A549 (cell line): Measurements from ENCODE around the gene PNMA6F. TPM values are rescaled to one million over a fixed set of nuclear protein-coding genes. Genes with fewer than 3 reads are reported as not detected.
A peak's percentile ranks its signal among the peaks of the same experiment; 100 is the strongest.

ENCODE experiments used
- ATAC-seq, 2 experiments: fragments of 200-7000 bp in 1 of 2; fragments of >200 bp in 1 of 2; cut with Nextera tagmentation in 1 of 2; cut with Tn5 transposase in 1 of 2; 3 replicates each; pipeline versions ENCODE4 v1.8.0 to v1.9.1; 2018 to 2020; ENCODE audit warnings: mild to moderate bottlenecking in 1 of 2, moderate library complexity in 1 of 2
- CTCF ChIA-PET: fragments of 300-600 bp; sonication (Branson Sonifier 250); formaldehyde crosslinking; extraction: SDS; loops from one replicate; lab custom pipeline; 2021; ENCODE audit warnings: antibody characterized with exemption, inconsistent platforms; lab: Yijun Ruan, JAX
- POLR2A ChIA-PET: fragments of 350-600 bp; formaldehyde crosslinking; extraction: SDS; loops from one replicate; lab custom pipeline; 2021; ENCODE audit warnings: antibody characterized with exemption, inconsistent platforms; lab: Yijun Ruan, JAX
- DNase-seq, 2 experiments: peaks; one replicate each; pipeline versions ENCODE4 v3.0.0 to v3.0.0-alpha.2; 2011 to 2016; ENCODE audit warnings: low read depth in 1 of 2, low spot score in 1 of 2
- FAIRE-seq: peaks from 2 replicates; lab custom pipeline; 2011; peaks lifted over from hg19 to GRCh38; lab: Jason Lieb, UNC
- H3K27ac ChIP-seq, 2 experiments: fragments of >200 bp; sonication (Bioruptor Twin); formaldehyde crosslinking; 3 replicates each; pipeline ENCODE4 v1.5.1; 2016 to 2017
- H3K4me1 ChIP-seq: fragments of >200 bp; sonication (Bioruptor Twin); formaldehyde crosslinking; 3 replicates; pipeline ENCODE4 v1.6.1; 2016
- H3K4me2 ChIP-seq: fragments of >200 bp; sonication (Bioruptor Twin); formaldehyde crosslinking; 3 replicates; pipeline ENCODE4 v1.6.1; 2016
- H3K4me3 ChIP-seq: fragments of >200 bp; sonication (Bioruptor Twin); formaldehyde crosslinking; 3 replicates; pipeline ENCODE4 v1.5.1; 2016
- H3K9me3 ChIP-seq: fragments of >200 bp; sonication (Bioruptor Twin); formaldehyde crosslinking; 3 replicates; pipeline ENCODE4 v1.6.1; 2016
- BCL3 ChIP-seq: fragments of >200 bp; sonication (Bioruptor Twin); formaldehyde crosslinking; IDR thresholded peaks from 3 replicates; pipeline ENCODE4 v1.6.1; 2016
- BHLHE40 ChIP-seq: IDR thresholded peaks from 2 replicates; pipeline ENCODE4 v1.6.1; 2012; ENCODE audit warnings: low read depth, low read length, inconsistent platforms
- CHD4 ChIP-seq: fragments of 200-600 bp; sonication (generic); IDR thresholded peaks from 2 replicates; pipeline ENCODE4 v1.6.1; 2016; ENCODE audit warnings: antibody characterized with exemption, mild to moderate bottlenecking, borderline replicate concordance
- E2F6 ChIP-seq: IDR thresholded peaks from 2 replicates; pipeline ENCODE4 v1.6.1; 2012; ENCODE audit warnings: low read depth, borderline replicate concordance
- EHF ChIP-seq: fragments of 250-450 bp; sonication (Bioruptor Pico); IDR thresholded peaks from 2 replicates; pipeline ENCODE4 v1.5.0; 2020; ENCODE audit warnings: mild to moderate bottlenecking
- EHMT2 ChIP-seq: fragments of 200-600 bp; sonication (generic); IDR thresholded peaks from 2 replicates; pipeline ENCODE4 v1.6.1; 2016; ENCODE audit warnings: antibody characterized with exemption, low read depth, mild to moderate bottlenecking, moderate library complexity
- EP300 ChIP-seq, 2 experiments: fragments of >200 bp; sonication (Bioruptor Twin); formaldehyde crosslinking; IDR thresholded peaks; 2 replicates in 1 of 2; 3 replicates in 1 of 2; pipeline ENCODE4 v1.6.1; 2016 to 2017
- FOXS1 ChIP-seq: fragments of 250-450 bp; sonication (Bioruptor Pico); IDR thresholded peaks from 2 replicates; pipeline ENCODE4 v1.5.0; 2020; ENCODE audit warnings: mild to moderate bottlenecking, moderate library complexity
- HDAC2 ChIP-seq: fragments of 200-600 bp; sonication (generic); IDR thresholded peaks from 2 replicates; pipeline ENCODE4 v1.6.1; 2016
- HEYL ChIP-seq: fragments of 250-450 bp; sonication (Bioruptor Pico); IDR thresholded peaks from 2 replicates; pipeline ENCODE4 v1.8.0; 2021; ENCODE audit warnings: mild to moderate bottlenecking, moderate library complexity
- HOXA7 ChIP-seq: fragments of 250-450 bp; sonication (Bioruptor Pico); IDR thresholded peaks from 2 replicates; pipeline ENCODE4 v1.5.0; 2020; ENCODE audit warnings: mild to moderate bottlenecking, moderate library complexity
- JUNB ChIP-seq: fragments of >200 bp; sonication (Bioruptor Twin); formaldehyde crosslinking; IDR thresholded peaks from 2 replicates; pipeline ENCODE4 v1.6.1; 2016
- MAX ChIP-seq: IDR thresholded peaks from 2 replicates; pipeline ENCODE4 v1.6.1; 2012
- MAZ ChIP-seq: fragments of 150-350 bp; IDR thresholded peaks from 2 replicates; pipeline ENCODE4 v1.6.1; 2014; ENCODE audit warnings: antibody characterized with exemption, low read depth, low read length, borderline replicate concordance
- MYC ChIP-seq: IDR thresholded peaks from 2 replicates; pipeline ENCODE4 v1.6.1; 2012; ENCODE audit warnings: mild to moderate bottlenecking, inconsistent platforms, low read length, improper control_type of control experiment, borderline replicate concordance
- NFE2L2 ChIP-seq: fragments of 150-350 bp; conservative IDR thresholded peaks from 2 replicates; pipeline ENCODE4 v1.6.1; 2014; ENCODE audit warnings: low read length
- NR3C1 ChIP-seq: fragments of >200 bp; sonication (Bioruptor Twin); formaldehyde crosslinking; IDR thresholded peaks from 3 replicates; pipeline ENCODE4 v1.6.1; 2017
- POLR2A ChIP-seq: IDR thresholded peaks from 2 replicates; pipeline ENCODE4 v1.6.1; 2012; ENCODE audit warnings: mild to moderate bottlenecking, low read length
- POLR2AphosphoS2 ChIP-seq: conservative IDR thresholded peaks from 2 replicates; pipeline ENCODE4 v1.6.1; 2012; ENCODE audit warnings: low read length, improper control_type of control experiment, inconsistent platforms
- RAD21 ChIP-seq, 2 experiments: fragments of >200 bp in 1 of 2; sonication (Bioruptor Twin) in 1 of 2; formaldehyde crosslinking in 1 of 2; IDR thresholded peaks in 1 of 2; conservative IDR thresholded peaks in 1 of 2; 2 replicates in 1 of 2; 3 replicates in 1 of 2; pipeline ENCODE4 v1.6.1; 2012 to 2018; ENCODE audit warnings: inconsistent platforms in 1 of 2
- RCOR1 ChIP-seq: fragments of 150-350 bp; IDR thresholded peaks from 2 replicates; pipeline ENCODE4 v1.6.1; 2014; ENCODE audit warnings: antibody characterized with exemption, low read length, low read depth
- RNF2 ChIP-seq: fragments of 200-600 bp; sonication (generic); IDR thresholded peaks from 2 replicates; pipeline ENCODE4 v1.6.1; 2016; ENCODE audit warnings: low read depth, mild to moderate bottlenecking, antibody characterized with exemption, moderate library complexity, borderline replicate concordance
- SREBF2 ChIP-seq: fragments of 450-650 bp; IDR thresholded peaks from 2 replicates; pipeline ENCODE4 v1.6.1; 2014; ENCODE audit warnings: mild to moderate bottlenecking, moderate library complexity
- TFCP2L1 ChIP-seq: fragments of 250-450 bp; sonication (Bioruptor Pico); IDR thresholded peaks from 2 replicates; pipeline ENCODE4 v1.5.0; 2021; ENCODE audit warnings: mild to moderate bottlenecking
- TP53 ChIP-seq: fragments of 250-450 bp; sonication (Bioruptor Pico); IDR thresholded peaks from 2 replicates; pipeline ENCODE4 v1.5.0; 2021; ENCODE audit warnings: mild to moderate bottlenecking, moderate library complexity
- ZC3H11A ChIP-seq: fragments of 450-650 bp; IDR thresholded peaks from 2 replicates; pipeline ENCODE4 v1.6.1; 2014; ENCODE audit warnings: antibody characterized with exemption, mild to moderate bottlenecking
- WGBS: methylation state at CpG from one replicate; pipeline ENCODE4 v1.1.6; 2017; ENCODE audit errors: missing lambda C conversion rate; 5-methylcytosine and 5-hydroxymethylcytosine counted together
- polyA plus RNA-seq, 4 experiments: library from polyadenylated mRNA; depleted of rRNA in 3 of 4; stranded (reverse); fragments of >200 nt; fragmentation: RNase III in 1 of 4; extraction: RNeasy Plus Mini Kit Qiagen cat#74134 plus additional on column Dnase treatment in 1 of 4; gene quantifications; 2 replicates in 3 of 4; 3 replicates in 1 of 4; pipeline ENCODE4 v1.2.3, GENCODE V29; 2011 to 2017
- TF ChIP-seq, protein P1 (sequence below): fragments of >200 bp; sonication (Bioruptor Twin); formaldehyde crosslinking; IDR thresholded peaks from 2 replicates; pipeline ENCODE4 v1.6.1; 2016
- TF ChIP-seq, protein P2 (sequence below): fragments of 250-450 bp; sonication (Bioruptor Pico); IDR thresholded peaks from 2 replicates; pipeline ENCODE4 v1.5.0; 2020; ENCODE audit warnings: low read depth, mild to moderate bottlenecking, moderate library complexity
- TF ChIP-seq, protein P3 (sequence below): fragments of 150-350 bp; IDR thresholded peaks from 2 replicates; pipeline ENCODE4 v1.6.1; 2014; ENCODE audit warnings: low read depth, mild to moderate bottlenecking, low read length

The PNMA6F gene
- polyA plus RNA-seq, 2 of the 4 experiments (the other 2 are of a cell fraction): not detected

DNA sequence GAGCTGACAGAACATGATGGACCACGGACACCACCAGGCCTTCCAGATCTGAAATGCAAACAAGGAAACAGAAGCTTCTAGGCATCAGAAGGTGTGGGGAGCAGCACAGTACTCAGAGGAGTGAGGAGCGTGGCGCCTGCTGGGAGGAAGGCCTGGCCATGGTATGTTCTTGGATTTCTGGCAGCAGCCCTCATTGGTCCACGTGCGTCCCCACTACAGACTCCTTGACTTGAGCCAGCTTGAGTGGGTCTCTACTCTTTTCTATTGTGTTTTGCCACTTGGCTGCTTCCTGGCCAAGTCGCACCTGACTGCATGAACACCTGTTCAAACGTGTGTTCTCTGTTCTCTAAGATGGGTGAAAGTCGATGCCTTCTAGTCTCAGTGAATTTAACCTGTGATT, 30.4 kb upstream of the PNMA6F start:
- peak; percentile 83 for FAIRE-seq
- WGBS: 96% methylated on average over 8 of the region's 8 CpGs

GRCh38 chrX:153349952-153350351, 28.4 kb upstream of the PNMA6F start:
- no peak for DNase-seq
- no peak overlapping the region for H3K4me2 ChIP-seq
- no peaks in the 10 kb centered on the region for H3K4me1 ChIP-seq
- H3K27ac ChIP-seq: no peak overlapping the region
- FAIRE-seq: no peak
- WGBS: 100% methylated on average over 3 of the region's 5 CpGs
- H3K9me3 ChIP-seq: no peaks in the 10 kb centered on the region
- H3K4me3 ChIP-seq: no peak overlapping the region
- no peak for ATAC-seq
- TF ChIP-seq MAZ (no peak), POLR2AphosphoS2 (no peak), RCOR1 (no peak), MAX (no peak), HOXA7 (CRISPR knock-in tag) (no peak), HEYL (CRISPR knock-in tag) (no peak), EHMT2 (no peak), ZC3H11A (no peak), BCL3 (no peak), MYC (no peak), EP300 (IDR thresholded peaks at IDR 0.05) (no peak)
- TF ChIP-seq, all 56 proteins: peak for 0
- POLR2A ChIA-PET: no interaction called here
- CTCF ChIA-PET: no interaction called here

More for the DNA sequence above, 30.4 kb upstream of the PNMA6F start:
- H3K9me3 ChIP-seq: no peaks in the 10 kb centered on the region
- DNase-seq (no peak), ATAC-seq (no peak)
- H3K4me3 ChIP-seq: no peak overlapping the region
- POLR2A ChIA-PET: no interaction called here
- no peak overlapping the region for H3K4me2 ChIP-seq
- no peaks in the 10 kb centered on the region for H3K4me1 ChIP-seq
- no peak overlapping the region for H3K27ac ChIP-seq
- CTCF ChIA-PET: interaction anchor here (0.7 kb wide), 1 partner anchor 178 kb away, joined by 5 read pairs; no protein-coding TSS in a partner anchor
- TF ChIP-seq, protein P1, sequence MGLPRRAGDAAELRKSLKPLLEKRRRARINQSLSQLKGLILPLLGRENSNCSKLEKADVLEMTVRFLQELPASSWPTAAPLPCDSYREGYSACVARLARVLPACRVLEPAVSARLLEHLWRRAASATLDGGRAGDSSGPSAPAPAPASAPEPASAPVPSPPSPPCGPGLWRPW: no peak
- TF ChIP-seq CHD4 (no peak), EP300 (IDR thresholded peaks at IDR 0.05) (no peak), EHF (CRISPR knock-in tag) (no peak), MYC (no peak), JUNB (no peak), RCOR1 (no peak), NR3C1 (no peak)
- TF ChIP-seq, protein P2, sequence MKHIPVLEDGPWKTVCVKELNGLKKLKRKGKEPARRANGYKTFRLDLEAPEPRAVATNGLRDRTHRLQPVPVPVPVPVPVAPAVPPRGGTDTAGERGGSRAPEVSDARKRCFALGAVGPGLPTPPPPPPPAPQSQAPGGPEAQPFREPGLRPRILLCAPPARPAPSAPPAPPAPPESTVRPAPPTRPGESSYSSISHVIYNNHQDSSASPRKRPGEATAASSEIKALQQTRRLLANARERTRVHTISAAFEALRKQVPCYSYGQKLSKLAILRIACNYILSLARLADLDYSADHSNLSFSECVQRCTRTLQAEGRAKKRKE: no peak

- DNase-seq: no peak
- H3K4me2 ChIP-seq: no peak overlapping the region
- no peak overlapping the region for H3K27ac ChIP-seq
- H3K4me1 ChIP-seq: no peaks in the 10 kb centered on the region
- ATAC-seq: no peak
- TF ChIP-seq BCL3 (no peak), JUNB (no peak), RAD21 (conservative IDR thresholded peaks at IDR 0.05 in 1 of 2, IDR thresholded peaks at IDR 0.05 in 1 of 2) (no peak), ZC3H11A (no peak), HDAC2 (no peak), TP53 (CRISPR knock-in tag) (no peak), EP300 (IDR thresholded peaks at IDR 0.05) (no peak), E2F6 (no peak), FOXS1 (CRISPR knock-in tag) (no peak), HOXA7 (CRISPR knock-in tag) (no peak), MYC (no peak), POLR2A (no peak), BHLHE40 (no peak), NR3C1 (no peak), RNF2 (no peak), TFCP2L1 (CRISPR knock-in tag) (no peak), SREBF2 (no peak), NFE2L2 (no peak)
- TF ChIP-seq, protein P3, sequence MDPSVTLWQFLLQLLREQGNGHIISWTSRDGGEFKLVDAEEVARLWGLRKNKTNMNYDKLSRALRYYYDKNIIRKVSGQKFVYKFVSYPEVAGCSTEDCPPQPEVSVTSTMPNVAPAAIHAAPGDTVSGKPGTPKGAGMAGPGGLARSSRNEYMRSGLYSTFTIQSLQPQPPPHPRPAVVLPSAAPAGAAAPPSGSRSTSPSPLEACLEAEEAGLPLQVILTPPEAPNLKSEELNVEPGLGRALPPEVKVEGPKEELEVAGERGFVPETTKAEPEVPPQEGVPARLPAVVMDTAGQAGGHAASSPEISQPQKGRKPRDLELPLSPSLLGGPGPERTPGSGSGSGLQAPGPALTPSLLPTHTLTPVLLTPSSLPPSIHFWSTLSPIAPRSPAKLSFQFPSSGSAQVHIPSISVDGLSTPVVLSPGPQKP: no peak
- FAIRE-seq: no peak
- 83% methylated on average over 8 of the region's 8 CpGs for WGBS
- CTCF ChIA-PET: no interaction called here
- H3K4me3 ChIP-seq: no peak overlapping the region
- no peaks in the 10 kb centered on the region for H3K9me3 ChIP-seq
- POLR2A ChIA-PET: no interaction called here
These were observed 26.9 kb upstream of the PNMA6F start for GRCh38 chrX:153348421-153348820.
